Immature natural killer cell (primary cell): ENCODE data around the gene SBF2. TPM values are rescaled to one million over a fixed set of nuclear protein-coding genes. Genes with fewer than 3 reads are reported as not detected.
"Not testable (repeated sequence)": the region's sequence is repeated elsewhere in the genome, so short reads cannot be mapped to it uniquely, and the experiment has no call there.

ENCODE experiments used
- DNase-seq, 3 donors: peaks; one replicate each; pipeline ENCODE4 v3.0.0; 2022; ENCODE audit warnings: mixed read lengths in 1 of 3
- H3K27ac Mint-ChIP-seq, 6 donors: one replicate each; pipeline ENCODE4 v1.8.0; 2020; ENCODE audit warnings: mixed read lengths in 6 of 6, mild to moderate bottlenecking in 5 of 6, inconsistent platforms in 4 of 6, moderate library complexity in 3 of 6
- H3K27me3 Mint-ChIP-seq, 3 donors: one replicate each; pipeline ENCODE4 v1.8.0; 2020 to 2021; ENCODE audit warnings: low read depth in 3 of 3, mild to moderate bottlenecking in 3 of 3, mixed read lengths in 3 of 3, moderate library complexity in 3 of 3, inconsistent platforms in 1 of 3
- H3K36me3 Mint-ChIP-seq, 3 donors: one replicate each; pipeline ENCODE4 v1.8.0; 2020; ENCODE audit warnings: mixed read lengths in 3 of 3, inconsistent platforms in 2 of 3, mild to moderate bottlenecking in 2 of 3
- H3K4me1 Mint-ChIP-seq, 2 donors: one replicate each; pipeline ENCODE4 v1.8.0; 2020; ENCODE audit warnings: inconsistent platforms in 2 of 2, mild to moderate bottlenecking in 2 of 2, mixed read lengths in 2 of 2, moderate library complexity in 1 of 2
- H3K4me3 Mint-ChIP-seq, 5 donors: one replicate each; pipeline ENCODE4 v1.8.0; 2020; ENCODE audit warnings: mild to moderate bottlenecking in 5 of 5, mixed read lengths in 5 of 5, inconsistent platforms in 3 of 5, moderate library complexity in 3 of 5
- H3K9me3 Mint-ChIP-seq, 6 donors: one replicate each; pipeline ENCODE4 v1.8.0; 2020; ENCODE audit warnings: mild to moderate bottlenecking in 6 of 6, mixed read lengths in 6 of 6, inconsistent platforms in 4 of 6, moderate library complexity in 3 of 6
- polyA plus RNA-seq, 3 donors: library from polyadenylated mRNA; unstranded; fragments of 300-500 nt; fragmentation: Illumina TruSeq; gene quantifications; one replicate each; pipeline ENCODE4 v1.2.3, GENCODE V29; 2021

Gene SBF2
- polyA plus RNA-seq, 3 donors from 2014 or later = 3.2 to 6.9 (median 4.7) TPM

GRCh38 chr11:10247011-10247410, 47.0 kb downstream of the SBF2 start:
- Mint-ChIP-seq H3K4me1 (no peaks in the 10 kb centered on the region), H3K27me3 (no peaks in the 10 kb centered on the region), H3K9me3 (no peaks in the 10 kb centered on the region), H3K36me3 (no peaks in the 10 kb centered on the region), H3K27ac (no peak overlapping the region), H3K4me3 (no peak overlapping the region)
- DNase-seq = no peak

DNA sequence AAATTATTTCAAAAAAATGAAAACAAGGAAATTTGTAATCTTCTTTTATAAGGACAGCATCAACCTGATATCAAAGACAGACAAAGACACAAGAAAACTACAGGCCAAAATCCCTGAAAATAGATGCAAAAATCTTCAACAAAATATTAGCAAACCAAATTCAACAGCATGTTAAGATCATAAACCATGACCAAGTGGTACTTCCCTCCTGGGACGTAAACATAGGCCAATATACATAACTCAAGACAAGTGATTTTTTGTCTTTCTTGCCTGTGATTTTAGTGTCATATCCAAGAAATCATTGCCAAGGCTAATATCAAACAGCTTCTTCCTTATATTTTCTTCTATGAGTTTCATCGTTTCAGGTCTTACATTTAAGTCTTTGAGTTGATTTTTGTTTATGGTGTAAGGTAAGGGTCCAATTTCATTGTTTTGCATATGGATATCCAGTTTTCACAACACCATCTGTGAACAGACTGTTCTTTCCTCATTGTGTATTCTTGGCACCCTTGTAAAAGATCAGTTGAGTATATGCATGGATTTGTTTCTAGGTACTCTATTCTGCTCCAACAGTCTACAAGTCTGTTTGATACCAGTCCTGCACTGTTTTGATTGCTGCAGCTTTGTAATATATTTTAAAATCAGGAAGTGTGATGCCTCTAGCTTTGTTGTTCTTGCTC, 50.0 kb downstream of the SBF2 start:
- H3K4me3 Mint-ChIP-seq = no peak overlapping the region

DNA sequence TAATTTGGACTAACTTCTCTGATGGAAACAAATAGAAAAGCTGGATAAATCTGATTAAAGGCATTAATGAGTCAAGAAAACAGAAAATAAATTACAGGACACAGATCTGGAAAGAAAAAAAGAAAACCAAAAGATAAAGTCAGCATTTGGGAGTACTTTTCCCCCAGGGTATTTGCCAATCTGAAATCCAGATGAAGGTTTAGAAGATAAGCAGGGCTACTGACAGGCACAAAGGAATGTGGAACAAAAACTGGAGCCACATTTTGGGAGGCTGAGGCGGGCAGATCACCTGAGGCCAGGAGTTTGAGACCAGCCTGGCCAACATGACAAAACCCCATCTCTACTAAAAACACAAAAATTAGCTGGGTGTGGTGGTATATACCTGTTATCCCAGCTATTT, 57.2 kb downstream of the SBF2 start:
- H3K36me3 Mint-ChIP-seq = peaks cover 3 to 11% (median 3%) of the 10 kb centered on the region in 3 donors
- H3K9me3 Mint-ChIP-seq = peaks cover 0 to 2% (median 0%) of the 10 kb centered on the region in 6 donors
- no peak overlapping the region for H3K27ac Mint-ChIP-seq
- no peaks in the 10 kb centered on the region for H3K4me1 Mint-ChIP-seq
- peaks cover 0 to 2% (median 0%) of the 10 kb centered on the region in 3 donors for H3K27me3 Mint-ChIP-seq
- DNase-seq = no peak
- no peak overlapping the region for H3K4me3 Mint-ChIP-seq

More for the DNA sequence above, 50.0 kb downstream of the SBF2 start:
- no peak for DNase-seq
- H3K9me3 Mint-ChIP-seq = no peaks in the 10 kb centered on the region
- H3K27ac Mint-ChIP-seq = no peak overlapping the region
- H3K36me3 Mint-ChIP-seq = no peaks in the 10 kb centered on the region
- H3K4me1 Mint-ChIP-seq = no peaks in the 10 kb centered on the region
- H3K27me3 Mint-ChIP-seq = no peaks in the 10 kb centered on the region

DNA sequence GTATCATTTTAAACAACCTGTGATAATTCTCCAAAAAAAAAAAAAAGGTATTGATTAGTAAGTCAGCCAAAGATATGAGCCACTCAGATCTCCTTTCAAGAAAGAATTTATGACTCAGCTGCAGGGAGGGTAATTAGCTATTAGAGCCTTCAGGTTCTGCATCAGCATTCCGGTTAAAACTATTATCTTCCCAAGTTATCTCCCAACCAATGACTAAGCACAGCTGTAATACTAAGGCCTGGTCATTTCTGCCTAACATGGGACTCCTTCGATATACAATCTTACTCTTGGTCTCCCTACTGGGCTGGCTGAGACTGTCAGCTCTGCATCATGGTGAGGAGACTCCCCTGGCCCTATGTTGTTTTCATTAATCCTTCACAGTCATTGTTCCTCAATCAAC, 60.4 kb downstream of the SBF2 start:
- no peak overlapping the region for H3K4me3 Mint-ChIP-seq

GRCh38 chr11:10232756-10233155, 61.3 kb downstream of the SBF2 start:
- Mint-ChIP-seq H3K27ac (no peak overlapping the region), H3K4me1 (no peaks in the 10 kb centered on the region), H3K4me3 (no peak overlapping the region), H3K27me3 (peaks cover 0 to 2% (median 2%) of the 10 kb centered on the region in 3 donors), H3K36me3 (peaks cover 3 to 18% (median 3%) of the 10 kb centered on the region in 3 donors), H3K9me3 (peaks cover 0 to 2% (median 0%) of the 10 kb centered on the region in 6 donors)
- DNase-seq = no peak

More for the DNA sequence above, 60.4 kb downstream of the SBF2 start:
- peaks cover 3 to 18% (median 3%) of the 10 kb centered on the region in 3 donors for H3K36me3 Mint-ChIP-seq
- no peaks in the 10 kb centered on the region for H3K4me1 Mint-ChIP-seq
- DNase-seq = no peak
- H3K27ac Mint-ChIP-seq = no peak overlapping the region
- H3K9me3 Mint-ChIP-seq = peaks cover 0 to 2% (median 0%) of the 10 kb centered on the region in 6 donors
- peaks cover 0 to 2% (median 2%) of the 10 kb centered on the region in 3 donors for H3K27me3 Mint-ChIP-seq

- H3K4me3 Mint-ChIP-seq, H3K9me3 Mint-ChIP-seq, H3K27me3 Mint-ChIP-seq, H3K4me1 Mint-ChIP-seq, DNase-seq, H3K27ac Mint-ChIP-seq: not testable (repeated sequence)
- peaks cover 3 to 18% (median 3%) of the 10 kb centered on the region in 3 donors for H3K36me3 Mint-ChIP-seq
Observed at GRCh38 chr11:10231803-10232202, 62.2 kb downstream of the SBF2 start.

GRCh38 chr11:10225553-10225952, 68.5 kb downstream of the SBF2 start:
- H3K36me3 Mint-ChIP-seq = no peaks in the 10 kb centered on the region
- peaks cover 2% of the 10 kb centered on the region in 3 donors for H3K27me3 Mint-ChIP-seq
- no peak for DNase-seq
- H3K27ac Mint-ChIP-seq = no peak overlapping the region
- no peak overlapping the region for H3K4me3 Mint-ChIP-seq
- no peaks in the 10 kb centered on the region for H3K9me3 Mint-ChIP-seq
- no peaks in the 10 kb centered on the region for H3K4me1 Mint-ChIP-seq

GRCh38 chr11:10222399-10222798, 71.6 kb downstream of the SBF2 start:
- Mint-ChIP-seq H3K36me3 (peaks cover 0 to 3% (median 0%) of the 10 kb centered on the region in 3 donors), H3K4me1 (no peaks in the 10 kb centered on the region), H3K4me3 (no peak overlapping the region), H3K27ac (no peak overlapping the region), H3K27me3 (peaks cover 2% of the 10 kb centered on the region in 3 donors), H3K9me3 (no peaks in the 10 kb centered on the region)
- DNase-seq = no peak

GRCh38 chr11:10221342-10221741, 72.7 kb downstream of the SBF2 start:
- no peaks in the 10 kb centered on the region for H3K9me3 Mint-ChIP-seq
- no peak for DNase-seq
- H3K27ac Mint-ChIP-seq = no peak overlapping the region
- H3K4me3 Mint-ChIP-seq = no peak overlapping the region
- no peaks in the 10 kb centered on the region for H3K4me1 Mint-ChIP-seq
- H3K27me3 Mint-ChIP-seq = peaks cover 2% of the 10 kb centered on the region in 3 donors
- peaks cover 0 to 3% (median 0%) of the 10 kb centered on the region in 3 donors for H3K36me3 Mint-ChIP-seq

- H3K4me1 Mint-ChIP-seq = no peaks in the 10 kb centered on the region
- H3K36me3 Mint-ChIP-seq = no peaks in the 10 kb centered on the region
- H3K9me3 Mint-ChIP-seq = no peaks in the 10 kb centered on the region
- no peak overlapping the region for H3K27ac Mint-ChIP-seq
- no peak overlapping the region for H3K4me3 Mint-ChIP-seq
- H3K27me3 Mint-ChIP-seq = peaks cover 0 to 4% (median 2%) of the 10 kb centered on the region in 3 donors
- DNase-seq = no peak
Observed at GRCh38 chr11:10211470-10211869, 82.5 kb downstream of the SBF2 start.

- H3K27me3 Mint-ChIP-seq = peaks cover 0 to 4% (median 2%) of the 10 kb centered on the region in 3 donors
- DNase-seq = no peak
- no peak overlapping the region for H3K27ac Mint-ChIP-seq
- peaks cover 0 to 2% (median 0%) of the 10 kb centered on the region in 6 donors for H3K9me3 Mint-ChIP-seq
- H3K4me3 Mint-ChIP-seq = no peak overlapping the region
- H3K36me3 Mint-ChIP-seq = no peaks in the 10 kb centered on the region
- H3K4me1 Mint-ChIP-seq = no peaks in the 10 kb centered on the region
Observed at GRCh38 chr11:10209326-10209725, 84.7 kb downstream of the SBF2 start.

DNA sequence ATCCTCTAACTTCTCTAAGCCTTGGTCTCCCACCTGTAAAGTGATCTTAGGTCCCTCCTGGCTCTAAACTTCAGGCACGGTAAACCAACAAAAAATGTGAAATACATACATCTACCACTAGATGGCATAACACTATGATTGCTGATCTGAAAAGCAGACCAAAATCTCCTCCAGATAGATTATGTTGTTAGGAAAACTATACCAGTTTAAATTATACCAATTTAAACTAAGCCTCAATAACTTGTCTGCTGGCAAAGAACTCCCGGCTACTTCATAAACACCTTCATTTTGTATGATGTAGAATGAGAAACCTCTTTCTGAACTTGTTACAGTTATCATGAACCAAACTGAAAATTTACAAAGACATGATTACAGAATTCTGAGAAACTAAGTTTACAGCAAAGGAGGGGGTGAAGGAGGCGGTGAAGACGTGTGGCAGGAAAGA, 85.9 kb downstream of the SBF2 start:
- Mint-ChIP-seq H3K27ac (no peak overlapping the region), H3K27me3 (peaks cover 0 to 4% (median 2%) of the 10 kb centered on the region in 3 donors), H3K36me3 (peaks cover 3 to 6% (median 3%) of the 10 kb centered on the region in 3 donors), H3K4me1 (no peaks in the 10 kb centered on the region), H3K9me3 (peaks cover 0 to 14% (median 6%) of the 10 kb centered on the region in 6 donors), H3K4me3 (no peak overlapping the region)
- DNase-seq = peak; percentile 31 to 44 (median 42)

DNA sequence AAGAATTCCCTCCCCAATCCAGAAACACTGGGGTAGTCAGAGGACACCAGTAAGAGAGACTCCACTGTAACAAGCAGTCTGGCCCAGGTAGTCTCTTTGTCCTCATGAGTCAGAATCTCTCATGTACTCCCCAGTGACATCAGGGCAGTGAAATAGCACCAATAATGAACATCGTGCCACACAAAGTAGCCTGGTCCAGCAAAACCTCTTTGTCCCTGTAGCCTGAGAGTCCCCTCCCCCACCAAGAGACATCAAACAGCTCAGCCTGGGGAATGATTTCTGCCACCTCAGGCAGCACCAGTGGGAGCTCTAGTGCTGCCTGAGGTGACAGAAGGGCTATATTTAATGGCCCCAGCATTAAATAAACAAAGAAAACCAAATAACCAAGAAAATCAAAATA, 88.1 kb downstream of the SBF2 start:
- no peak for DNase-seq
- Mint-ChIP-seq H3K9me3 (peaks cover 0 to 17% (median 6%) of the 10 kb centered on the region in 6 donors), H3K36me3 (peaks cover 6 to 9% (median 8%) of the 10 kb centered on the region in 3 donors), H3K27me3 (peaks cover 0 to 4% (median 2%) of the 10 kb centered on the region in 3 donors), H3K27ac (no peak overlapping the region), H3K4me3 (no peak overlapping the region), H3K4me1 (no peaks in the 10 kb centered on the region)

DNA sequence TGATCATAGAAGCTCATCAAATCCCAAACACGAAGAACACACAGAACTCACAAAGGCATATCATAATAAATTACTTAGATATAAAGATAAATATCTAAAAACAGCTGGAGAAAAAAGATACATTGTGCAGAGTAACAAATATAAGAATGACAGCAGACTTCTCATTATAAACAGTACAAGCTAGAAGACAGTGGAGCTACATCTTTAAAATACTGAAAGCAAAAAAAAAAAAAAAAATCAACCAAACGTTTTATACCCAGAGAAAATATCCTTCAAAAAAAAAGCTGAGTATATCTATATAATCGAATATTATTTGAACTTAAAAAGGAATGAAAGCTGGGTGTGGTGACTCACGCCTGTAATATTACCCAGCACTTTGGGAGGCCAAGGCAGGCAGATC, 90.0 kb downstream of the SBF2 start:
- H3K36me3 Mint-ChIP-seq = peaks cover 6 to 9% (median 8%) of the 10 kb centered on the region in 3 donors
- no peak for DNase-seq
- peaks cover 0 to under 1% (median under 1%) of the 10 kb centered on the region in 3 donors for H3K27me3 Mint-ChIP-seq
- H3K4me3 Mint-ChIP-seq = no peak overlapping the region
- no peak overlapping the region for H3K27ac Mint-ChIP-seq
- no peaks in the 10 kb centered on the region for H3K4me1 Mint-ChIP-seq
- H3K9me3 Mint-ChIP-seq = peaks cover 0 to 17% (median 6%) of the 10 kb centered on the region in 6 donors
